Smooth muscle cell (in vitro differentiated cells): ENCODE results near the gene AKT3. TPM values are rescaled to one million over a fixed set of nuclear protein-coding genes. Genes with fewer than 3 reads are reported as not detected.
A peak's percentile ranks its signal among the peaks of the same experiment; 100 is the strongest.

Source experiments
- DNase-seq: peaks from one replicate; lab custom pipeline; 2025; ENCODE audit not compliant: unreplicated experiment; lab: John Stamatoyannopoulos, UW
- H2AFZ ChIP-seq: fragments of 200-600 bp; sonication (generic); 2 replicates; pipeline ENCODE4 v1.6.0; 2016; ENCODE audit warnings: antibody characterized with exemption, low read depth, mild to moderate bottlenecking
- H3F3A ChIP-seq: fragments of 200-600 bp; sonication (generic); 2 replicates; pipeline ENCODE4 v1.6.0; 2017; ENCODE audit warnings: antibody characterized with exemption, low read depth
- H3K27ac ChIP-seq: fragments of 200-600 bp; sonication (generic); 2 replicates; pipeline ENCODE4 v1.5.1; 2016; ENCODE audit warnings: low read depth, mild to moderate bottlenecking
- H3K27me3 ChIP-seq: fragments of 200-600 bp; sonication (generic); 2 replicates; pipeline ENCODE4 v1.6.1; 2016; ENCODE audit warnings: low read depth, mild to moderate bottlenecking
- H3K36me3 ChIP-seq: fragments of 200-600 bp; sonication (generic); 2 replicates; pipeline ENCODE4 v1.5.1; 2016; ENCODE audit warnings: low read depth
- H3K4me1 ChIP-seq: fragments of 200-600 bp; sonication (generic); 2 replicates; pipeline ENCODE4 v1.5.1; 2016; ENCODE audit warnings: low read depth
- H3K4me2 ChIP-seq: fragments of 200-600 bp; sonication (generic); 2 replicates; pipeline ENCODE4 v1.6.0; 2016; ENCODE audit warnings: mild to moderate bottlenecking
- H3K4me3 ChIP-seq: fragments of 200-600 bp; sonication (generic); 2 replicates; pipeline ENCODE4 v1.5.1; 2016; ENCODE audit warnings: mild to moderate bottlenecking
- H3K79me2 ChIP-seq: fragments of 200-600 bp; sonication (generic); 2 replicates; pipeline ENCODE4 v1.6.0; 2016; ENCODE audit warnings: low read depth, mild to moderate bottlenecking
- H3K9ac ChIP-seq: fragments of 200-600 bp; sonication (generic); 2 replicates; pipeline ENCODE4 v1.6.0; 2016; ENCODE audit warnings: low read depth
- H3K9me3 ChIP-seq: fragments of 200-600 bp; sonication (generic); replicated peaks from 2 replicates; pipeline ENCODE4 v1.5.1; 2016; ENCODE audit warnings: low read depth
- H4K20me1 ChIP-seq: fragments of 200-600 bp; sonication (generic); 2 replicates; pipeline ENCODE4 v1.6.0; 2016; ENCODE audit warnings: low read depth
- CTCF ChIP-seq: fragments of 200-600 bp; sonication (generic); IDR thresholded peaks from 2 replicates; pipeline ENCODE4 v1.5.1; 2017; ENCODE audit warnings: borderline replicate concordance, mild to moderate bottlenecking, antibody characterized with exemption; ENCODE audit not compliant: insufficient read depth, poor library complexity, severe bottlenecking
- WGBS: methylation state at CpG from one replicate; pipeline ENCODE4 v1.1.7; 2016; ENCODE audit warnings: low lambda C conversion rate; 5-methylcytosine and 5-hydroxymethylcytosine counted together
- polyA plus RNA-seq: library from polyadenylated mRNA; unstranded; fragments of >200 nt; fragmentation: Nextera tagmentation; extraction: Ambion mirVana; gene quantifications from 2 replicates; pipeline ENCODE4 v1.2.1, GENCODE V29; 2016
- total RNA-seq: library from RNA; depleted of rRNA; stranded (reverse); fragments of >200 nt; gene quantifications from 2 replicates; pipeline ENCODE4 v1.2.3, GENCODE V29; 2014

The AKT3 gene
- total and polyA plus RNA-seq, 2 experiments from 2014 or later: 5.5 to 32.3 TPM

- peaks cover 19% of the 10 kb centered on the region for H3K79me2 ChIP-seq
- H3K4me2 ChIP-seq: no peak overlapping the region
- H3K4me3 ChIP-seq: no peak overlapping the region
- H4K20me1 ChIP-seq: no peaks in the 10 kb centered on the region
- no peak overlapping the region for H3K27ac ChIP-seq
- H3K9me3 ChIP-seq: no peaks in the 10 kb centered on the region
- H2AFZ ChIP-seq: no peak overlapping the region
- peaks cover 11% of the 10 kb centered on the region for H3K4me1 ChIP-seq
- WGBS: 94% methylated on average over 1 of the region's 1 CpG
- peaks cover 12% of the 10 kb centered on the region for H3F3A ChIP-seq
- TF ChIP-seq CTCF: no peak
- H3K9ac ChIP-seq: no peak overlapping the region
- peaks cover 3% of the 10 kb centered on the region for H3K36me3 ChIP-seq
- no peaks in the 10 kb centered on the region for H3K27me3 ChIP-seq
- DNase-seq: no peak
Observed at GRCh38 chr1:243733670-243734307, 116.3 kb downstream of the AKT3 start.

GRCh38 chr1:243732637-243733036 lies 117.4 kb downstream of the AKT3 start:
- no peak for DNase-seq
- H3K27me3 ChIP-seq: no peaks in the 10 kb centered on the region
- H3K9me3 ChIP-seq: no peaks in the 10 kb centered on the region
- peaks cover 12% of the 10 kb centered on the region for H3F3A ChIP-seq
- H3K4me2 ChIP-seq: no peak overlapping the region
- H3K27ac ChIP-seq: peak overlapping the region; percentile 70
- TF ChIP-seq CTCF: no peak
- H3K79me2 ChIP-seq: peaks cover 19% of the 10 kb centered on the region
- H3K36me3 ChIP-seq: no peaks in the 10 kb centered on the region
- H3K9ac ChIP-seq: no peak overlapping the region
- H4K20me1 ChIP-seq: no peaks in the 10 kb centered on the region
- peaks cover 6% of the 10 kb centered on the region for H3K4me1 ChIP-seq
- no peak overlapping the region for H2AFZ ChIP-seq
- no peak overlapping the region for H3K4me3 ChIP-seq

GRCh38 chr1:243731974-243732625 lies 117.9 kb downstream of the AKT3 start:
- 65% methylated on average over 5 of the region's 5 CpGs for WGBS
- Histone ChIP-seq H3K27ac (peak overlapping the region; percentile 70), H2AFZ (no peak overlapping the region)

More at GRCh38 chr1:243731974-243732625, 117.9 kb downstream of the AKT3 start:
- TF ChIP-seq CTCF: no peak
- H3K79me2 ChIP-seq: peaks cover 19% of the 10 kb centered on the region
- H3K4me1 ChIP-seq: peaks cover 6% of the 10 kb centered on the region
- peaks cover 12% of the 10 kb centered on the region for H3F3A ChIP-seq
- DNase-seq: no peak
- H4K20me1 ChIP-seq: no peaks in the 10 kb centered on the region
- H3K9ac ChIP-seq: no peak overlapping the region
- H3K36me3 ChIP-seq: no peaks in the 10 kb centered on the region
- no peak overlapping the region for H3K4me3 ChIP-seq
- peak overlapping the region; percentile 2 for H3K4me2 ChIP-seq
- H3K27me3 ChIP-seq: no peaks in the 10 kb centered on the region
- H3K9me3 ChIP-seq: no peaks in the 10 kb centered on the region
